ENCODE results near the gene KRT78.

DNA sequence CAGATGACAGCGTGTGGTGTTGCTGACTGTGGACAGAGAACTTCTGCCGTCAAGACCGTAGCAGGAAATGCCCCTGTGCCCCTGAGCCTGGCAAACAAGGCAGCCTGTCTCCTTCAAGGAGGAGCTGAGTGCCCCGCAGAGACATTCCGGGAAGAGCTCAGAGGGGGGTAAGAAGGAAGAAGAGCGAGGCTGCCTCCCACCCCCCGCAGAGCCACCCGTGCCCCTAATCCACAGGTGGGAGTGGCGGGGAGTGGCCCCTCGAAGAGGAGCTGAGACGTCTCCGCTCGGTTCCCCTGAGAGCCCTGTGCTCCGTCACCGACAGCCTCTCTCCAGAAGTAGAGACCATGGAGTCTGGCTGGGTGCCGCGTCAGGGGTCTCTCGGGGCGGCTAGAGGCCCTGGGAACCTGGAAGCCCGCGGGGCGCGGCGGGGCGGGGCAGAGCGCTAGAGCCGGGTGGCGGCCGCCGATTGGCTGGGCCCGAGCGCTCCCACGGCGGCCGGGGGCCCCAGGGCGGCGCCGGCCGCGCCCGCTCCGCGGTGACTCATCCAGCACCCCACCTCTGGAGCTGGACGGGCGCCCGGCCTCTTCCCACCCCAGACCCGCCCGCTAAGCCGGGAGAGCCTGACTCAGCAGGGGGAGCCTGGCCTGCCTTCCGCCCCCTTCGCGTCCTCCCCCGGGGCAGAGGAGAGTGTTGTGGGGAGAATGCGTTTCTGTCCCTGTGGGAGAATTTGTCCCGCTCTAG is 25.2 kb upstream of the KRT78 start:
- TF ChIP-seq, protein P1, sequence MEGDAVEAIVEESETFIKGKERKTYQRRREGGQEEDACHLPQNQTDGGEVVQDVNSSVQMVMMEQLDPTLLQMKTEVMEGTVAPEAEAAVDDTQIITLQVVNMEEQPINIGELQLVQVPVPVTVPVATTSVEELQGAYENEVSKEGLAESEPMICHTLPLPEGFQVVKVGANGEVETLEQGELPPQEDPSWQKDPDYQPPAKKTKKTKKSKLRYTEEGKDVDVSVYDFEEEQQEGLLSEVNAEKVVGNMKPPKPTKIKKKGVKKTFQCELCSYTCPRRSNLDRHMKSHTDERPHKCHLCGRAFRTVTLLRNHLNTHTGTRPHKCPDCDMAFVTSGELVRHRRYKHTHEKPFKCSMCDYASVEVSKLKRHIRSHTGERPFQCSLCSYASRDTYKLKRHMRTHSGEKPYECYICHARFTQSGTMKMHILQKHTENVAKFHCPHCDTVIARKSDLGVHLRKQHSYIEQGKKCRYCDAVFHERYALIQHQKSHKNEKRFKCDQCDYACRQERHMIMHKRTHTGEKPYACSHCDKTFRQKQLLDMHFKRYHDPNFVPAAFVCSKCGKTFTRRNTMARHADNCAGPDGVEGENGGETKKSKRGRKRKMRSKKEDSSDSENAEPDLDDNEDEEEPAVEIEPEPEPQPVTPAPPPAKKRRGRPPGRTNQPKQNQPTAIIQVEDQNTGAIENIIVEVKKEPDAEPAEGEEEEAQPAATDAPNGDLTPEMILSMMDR (conservative IDR thresholded peaks at IDR 0.05) = no peak
- no peak for TF ChIP-seq ZFX (IDR thresholded peaks at IDR 0.05)

All from C4-2B (cell line).